SU-DHL-6 (cell line): ENCODE measurements around the gene UBR4.

Experiments used
- EZH2phosphoT487 ChIP-seq: fragments of 200-600 bp; sonication (generic), shearing (Covaris generic); conservative IDR thresholded peaks from 2 replicates; pipeline ENCODE4 v1.6.1; 2018; ENCODE audit warnings: mild to moderate bottlenecking, antibody characterized with exemption, low read length, moderate library complexity, mixed read lengths
- TF ChIP-seq, protein P1 (sequence below): fragments of 200-600 bp; sonication (generic); IDR thresholded peaks from one replicate; pipeline ENCODE4 v1.5.1; 2017; ENCODE audit warnings: antibody characterized with exemption, mild to moderate bottlenecking, low read length, moderate library complexity; ENCODE audit not compliant: insufficient read depth, poor library complexity, severe bottlenecking

DNA sequence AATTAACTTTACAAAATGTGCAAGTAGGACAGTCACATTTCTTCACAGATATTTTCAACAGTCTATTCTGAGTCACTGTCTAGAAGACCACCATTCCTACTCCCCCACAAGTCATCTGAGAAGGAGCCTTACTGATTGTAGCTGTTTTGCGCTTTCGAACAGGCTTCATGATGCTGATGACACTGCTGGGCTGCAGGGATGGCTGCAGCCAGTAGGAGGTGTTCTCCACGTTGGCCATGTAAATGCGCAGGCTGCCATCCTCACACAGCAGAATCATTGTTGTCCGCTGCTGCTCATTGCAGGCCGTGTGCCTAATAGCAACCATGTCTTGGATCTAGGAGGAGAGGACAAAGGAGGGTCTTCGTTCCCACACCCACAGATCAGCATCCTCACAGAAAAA is 56.9 kb downstream of the UBR4 start:
- TF ChIP-seq, protein P1, sequence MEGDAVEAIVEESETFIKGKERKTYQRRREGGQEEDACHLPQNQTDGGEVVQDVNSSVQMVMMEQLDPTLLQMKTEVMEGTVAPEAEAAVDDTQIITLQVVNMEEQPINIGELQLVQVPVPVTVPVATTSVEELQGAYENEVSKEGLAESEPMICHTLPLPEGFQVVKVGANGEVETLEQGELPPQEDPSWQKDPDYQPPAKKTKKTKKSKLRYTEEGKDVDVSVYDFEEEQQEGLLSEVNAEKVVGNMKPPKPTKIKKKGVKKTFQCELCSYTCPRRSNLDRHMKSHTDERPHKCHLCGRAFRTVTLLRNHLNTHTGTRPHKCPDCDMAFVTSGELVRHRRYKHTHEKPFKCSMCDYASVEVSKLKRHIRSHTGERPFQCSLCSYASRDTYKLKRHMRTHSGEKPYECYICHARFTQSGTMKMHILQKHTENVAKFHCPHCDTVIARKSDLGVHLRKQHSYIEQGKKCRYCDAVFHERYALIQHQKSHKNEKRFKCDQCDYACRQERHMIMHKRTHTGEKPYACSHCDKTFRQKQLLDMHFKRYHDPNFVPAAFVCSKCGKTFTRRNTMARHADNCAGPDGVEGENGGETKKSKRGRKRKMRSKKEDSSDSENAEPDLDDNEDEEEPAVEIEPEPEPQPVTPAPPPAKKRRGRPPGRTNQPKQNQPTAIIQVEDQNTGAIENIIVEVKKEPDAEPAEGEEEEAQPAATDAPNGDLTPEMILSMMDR, result no peak
- TF ChIP-seq EZH2phosphoT487, result no peak
